GM12878 (cell line): ENCODE data around the gene TMBIM6. TPM values are rescaled to one million over a fixed set of nuclear protein-coding genes. Genes with fewer than 3 reads are reported as not detected.

Experiments used
- DPF2 ChIP-seq: fragments of 450-650 bp; IDR thresholded peaks from 2 replicates; pipeline ENCODE4 v1.6.1; 2017; ENCODE audit warnings: mild to moderate bottlenecking
- EP300 ChIP-seq, 2 experiments: fragments of 150-350 bp in 1 of 2; IDR thresholded peaks; 2 replicates each; pipeline ENCODE4 v1.6.1; 2011 to 2012; ENCODE audit warnings: low read depth in 2 of 2, low read length in 2 of 2, borderline replicate concordance in 1 of 2, improper control_type of control experiment in 1 of 2, inconsistent platforms in 1 of 2; ENCODE audit not compliant: control insufficient read depth in 1 of 2
- EZH2 ChIP-seq: IDR thresholded peaks from 2 replicates; pipeline ENCODE4 v1.6.1; 2012; ENCODE audit warnings: low read depth, mild to moderate bottlenecking, control low read depth, inconsistent platforms, low read length, borderline replicate concordance; ENCODE audit not compliant: control insufficient read depth
- HDAC6 ChIP-seq: fragments of 200-600 bp; sonication (generic); IDR thresholded peaks from one replicate; pipeline ENCODE4 v1.8.0; 2017; ENCODE audit warnings: antibody characterized with exemption; ENCODE audit not compliant: unreplicated experiment
- HDGF ChIP-seq: fragments of 450-650 bp; IDR thresholded peaks from 2 replicates; pipeline ENCODE4 v1.6.1; 2016; ENCODE audit warnings: antibody characterized with exemption
- IKZF1 ChIP-seq: fragments of 450-650 bp; conservative IDR thresholded peaks from 2 replicates; pipeline ENCODE4 v1.6.1; 2017; ENCODE audit warnings: antibody characterized with exemption, mild to moderate bottlenecking
- NFIC ChIP-seq: IDR thresholded peaks from 2 replicates; pipeline ENCODE4 v1.6.1; 2012; ENCODE audit warnings: low read depth, mild to moderate bottlenecking, inconsistent platforms, low read length, moderate library complexity
- NFXL1 ChIP-seq: fragments of 450-650 bp; IDR thresholded peaks from 2 replicates; pipeline ENCODE4 v1.6.1; 2017; ENCODE audit warnings: antibody characterized with exemption, mild to moderate bottlenecking, borderline replicate concordance
- NFYB ChIP-seq: IDR thresholded peaks from 2 replicates; pipeline ENCODE4 v1.6.1; 2011; ENCODE audit warnings: low read depth, mild to moderate bottlenecking, low read length, improper control_type of control experiment, moderate library complexity; ENCODE audit not compliant: insufficient read depth
- NR2C2 ChIP-seq: IDR thresholded peaks from 2 replicates; pipeline ENCODE4 v1.6.1; 2011; ENCODE audit warnings: borderline replicate concordance, low read depth; ENCODE audit not compliant: control insufficient read depth, insufficient read length
- NR2F1 ChIP-seq: fragments of 450-650 bp; conservative IDR thresholded peaks from 2 replicates; pipeline ENCODE4 v1.6.1; 2017; ENCODE audit warnings: mild to moderate bottlenecking
- PAX8 ChIP-seq: fragments of 450-650 bp; IDR thresholded peaks from 2 replicates; pipeline ENCODE4 v1.6.1; 2017; ENCODE audit warnings: mild to moderate bottlenecking, moderate library complexity
- POLR2AphosphoS2 ChIP-seq: IDR thresholded peaks from 2 replicates; pipeline ENCODE4 v1.6.1; 2011; ENCODE audit warnings: low read depth, mild to moderate bottlenecking, low read length, improper control_type of control experiment, moderate library complexity
- RAD21 ChIP-seq: IDR thresholded peaks from 2 replicates; pipeline ENCODE4 v1.6.1; 2011; ENCODE audit warnings: mild to moderate bottlenecking, low read depth, low read length, moderate library complexity; ENCODE audit not compliant: insufficient read depth
- RAD51 ChIP-seq: fragments of 450-650 bp; IDR thresholded peaks from 2 replicates; pipeline ENCODE4 v1.6.1; 2016; ENCODE audit warnings: moderate library complexity, mild to moderate bottlenecking, inconsistent platforms
- SMAD5 ChIP-seq: IDR thresholded peaks from 2 replicates; pipeline ENCODE4 v1.6.1; 2016; ENCODE audit warnings: antibody characterized with exemption, low read depth
- SREBF2 ChIP-seq: IDR thresholded peaks from 2 replicates; pipeline ENCODE4 v1.6.1; 2012; ENCODE audit warnings: mild to moderate bottlenecking, low read length
- TCF3 ChIP-seq: IDR thresholded peaks from 2 replicates; pipeline ENCODE4 v1.6.1; 2012; ENCODE audit warnings: low read depth, mild to moderate bottlenecking, low read length, borderline replicate concordance; ENCODE audit not compliant: insufficient read depth
- polyA plus RNA-seq, 11 experiments: library from polyadenylated mRNA; depleted of rRNA in 4 of 11; unstranded in 6 of 11; stranded (reverse) in 5 of 11; fragments of >200 nt; fragmentation: Nextera tagmentation in 4 of 11; fragmentation: Illumina TruSeq in 1 of 11; extraction: Ambion mirVana in 4 of 11; extraction: Trizol in 1 of 11; gene quantifications; 1 replicate in 1 of 11; 2 replicates in 10 of 11; pipeline versions ENCODE4 v1.2.1 to v1.2.3, GENCODE V29; 2011 to 2016; ENCODE audit warnings: inconsistent platforms in 2 of 11, missing spikeins in 2 of 11, low read depth in 1 of 11
- total RNA-seq, 4 experiments: library from RNA; depleted of rRNA in 3 of 4; stranded (reverse); fragments of >200 nt in 3 of 4; fragmentation: Illumina TruSeq in 1 of 4; extraction: Trizol in 1 of 4; gene quantifications; 2 replicates each; pipeline versions ENCODE4 v1.2.1 to v1.2.3, GENCODE V29; 2013 to 2021
- TF ChIP-seq, protein P1 (sequence below): fragments of 450-650 bp; IDR thresholded peaks from 2 replicates; pipeline ENCODE4 v1.6.1; 2018; ENCODE audit warnings: borderline replicate concordance, mild to moderate bottlenecking; ENCODE audit not compliant: partially characterized antibody
- TF ChIP-seq, protein P2 (sequence below): fragments of 450-650 bp; conservative IDR thresholded peaks from 2 replicates; pipeline ENCODE4 v1.6.1; 2017; ENCODE audit warnings: mild to moderate bottlenecking, moderate library complexity
- TF ChIP-seq, protein P3 (sequence below): IDR thresholded peaks from 2 replicates; pipeline ENCODE4 v1.6.1; 2012; ENCODE audit warnings: low read length, inconsistent platforms
- TF ChIP-seq, protein P4 (sequence below): fragments of 150-350 bp; IDR thresholded peaks from 2 replicates; pipeline ENCODE4 v1.6.1; 2014; ENCODE audit warnings: mild to moderate bottlenecking, low read depth, low read length

Gene TMBIM6
- total and polyA plus RNA-seq, 10 of the 15 experiments (the other 5 are each of a cell fraction or from before 2014, with no cell fraction given): 224 to 1,192 (median 379) TPM

DNA sequence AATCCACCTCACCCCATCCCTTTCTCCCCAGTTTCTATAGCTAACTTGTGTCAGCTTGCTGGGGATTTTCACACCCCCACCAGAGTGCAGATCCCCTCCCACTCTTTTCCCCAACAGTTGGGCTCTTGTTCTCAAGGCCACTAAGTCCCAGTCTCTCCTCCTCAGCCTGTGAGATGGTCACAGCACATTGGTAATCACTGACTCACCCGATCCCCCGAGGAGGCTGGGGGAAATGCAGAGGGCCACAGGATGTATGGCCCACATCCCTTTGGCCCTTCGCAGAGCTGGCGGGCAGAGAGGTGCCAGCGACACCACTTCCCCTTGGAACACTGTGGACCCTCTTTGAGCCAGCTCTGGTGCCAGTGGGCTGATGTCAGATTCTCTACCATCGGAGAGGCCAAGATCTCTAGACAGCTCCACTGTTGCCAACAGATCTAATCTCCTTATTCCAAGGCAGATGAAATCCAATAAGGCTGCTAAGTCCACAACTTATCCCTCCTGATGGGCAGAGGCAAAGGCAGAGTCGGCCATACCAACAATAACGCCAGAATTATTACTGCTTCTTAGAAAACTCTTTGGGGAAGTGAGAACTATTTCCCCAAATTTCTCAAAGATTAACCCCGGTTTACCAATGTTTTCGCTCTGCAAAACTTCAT, 35.8 kb upstream of the TMBIM6 start (continued):
- TF ChIP-seq, protein P1, sequence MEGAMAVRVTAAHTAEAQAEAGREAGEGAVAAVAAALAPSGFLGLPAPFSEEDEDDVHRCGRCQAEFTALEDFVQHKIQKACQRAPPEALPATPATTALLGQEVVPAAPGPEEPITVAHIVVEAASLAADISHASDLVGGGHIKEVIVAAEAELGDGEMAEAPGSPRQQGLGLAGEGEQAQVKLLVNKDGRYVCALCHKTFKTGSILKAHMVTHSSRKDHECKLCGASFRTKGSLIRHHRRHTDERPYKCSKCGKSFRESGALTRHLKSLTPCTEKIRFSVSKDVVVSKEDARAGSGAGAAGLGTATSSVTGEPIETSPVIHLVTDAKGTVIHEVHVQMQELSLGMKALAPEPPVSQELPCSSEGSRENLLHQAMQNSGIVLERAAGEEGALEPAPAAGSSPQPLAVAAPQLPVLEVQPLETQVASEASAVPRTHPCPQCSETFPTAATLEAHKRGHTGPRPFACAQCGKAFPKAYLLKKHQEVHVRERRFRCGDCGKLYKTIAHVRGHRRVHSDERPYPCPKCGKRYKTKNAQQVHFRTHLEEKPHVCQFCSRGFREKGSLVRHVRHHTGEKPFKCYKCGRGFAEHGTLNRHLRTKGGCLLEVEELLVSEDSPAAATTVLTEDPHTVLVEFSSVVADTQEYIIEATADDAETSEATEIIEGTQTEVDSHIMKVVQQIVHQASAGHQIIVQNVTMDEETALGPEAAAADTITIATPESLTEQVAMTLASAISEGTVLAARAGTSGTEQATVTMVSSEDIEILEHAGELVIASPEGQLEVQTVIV: no peak
- TF ChIP-seq NFIC (no peak), IKZF1 (peak; percentile 75; the same call in 1 of the 2 replicates), HDAC6 (no peak), RAD21 (peak; percentile 16; the same call in 1 of the 2 replicates), HDGF (peak; percentile 75), EZH2 (no peak), PAX8 (no peak), DPF2 (0 out of 2 replicates have a peak, but pooled peaks have one; percentile 41), NFYB (no peak; the same call in 1 of the 2 replicates), TCF3 (0 out of 2 replicates have a peak, but pooled peaks have one; percentile 24), RAD51 (no peak), NR2C2 (no peak), SMAD5 (peak; percentile 54; the same call in 1 of the 2 replicates), POLR2AphosphoS2 (no peak; the same call in 1 of the 2 replicates), NFXL1 (no peak), SREBF2 (no peak), EP300 (IDR thresholded peaks at IDR 0.05; ENCODE audit: borderline replicate concordance in 1 of 2, control insufficient read depth in 1 of 2, low read depth in 2 of 2, low read length in 2 of 2) (0 out of 4 replicates have a peak, but pooled peaks of 1 of the 2 experiments have one; percentile 7), NR2F1 (no peak)
- TF ChIP-seq, protein P2, sequence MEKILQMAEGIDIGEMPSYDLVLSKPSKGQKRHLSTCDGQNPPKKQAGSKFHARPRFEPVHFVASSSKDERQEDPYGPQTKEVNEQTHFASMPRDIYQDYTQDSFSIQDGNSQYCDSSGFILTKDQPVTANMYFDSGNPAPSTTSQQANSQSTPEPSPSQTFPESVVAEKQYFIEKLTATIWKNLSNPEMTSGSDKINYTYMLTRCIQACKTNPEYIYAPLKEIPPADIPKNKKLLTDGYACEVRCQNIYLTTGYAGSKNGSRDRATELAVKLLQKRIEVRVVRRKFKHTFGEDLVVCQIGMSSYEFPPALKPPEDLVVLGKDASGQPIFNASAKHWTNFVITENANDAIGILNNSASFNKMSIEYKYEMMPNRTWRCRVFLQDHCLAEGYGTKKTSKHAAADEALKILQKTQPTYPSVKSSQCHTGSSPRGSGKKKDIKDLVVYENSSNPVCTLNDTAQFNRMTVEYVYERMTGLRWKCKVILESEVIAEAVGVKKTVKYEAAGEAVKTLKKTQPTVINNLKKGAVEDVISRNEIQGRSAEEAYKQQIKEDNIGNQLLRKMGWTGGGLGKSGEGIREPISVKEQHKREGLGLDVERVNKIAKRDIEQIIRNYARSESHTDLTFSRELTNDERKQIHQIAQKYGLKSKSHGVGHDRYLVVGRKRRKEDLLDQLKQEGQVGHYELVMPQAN: no peak
- TF ChIP-seq, protein P3, sequence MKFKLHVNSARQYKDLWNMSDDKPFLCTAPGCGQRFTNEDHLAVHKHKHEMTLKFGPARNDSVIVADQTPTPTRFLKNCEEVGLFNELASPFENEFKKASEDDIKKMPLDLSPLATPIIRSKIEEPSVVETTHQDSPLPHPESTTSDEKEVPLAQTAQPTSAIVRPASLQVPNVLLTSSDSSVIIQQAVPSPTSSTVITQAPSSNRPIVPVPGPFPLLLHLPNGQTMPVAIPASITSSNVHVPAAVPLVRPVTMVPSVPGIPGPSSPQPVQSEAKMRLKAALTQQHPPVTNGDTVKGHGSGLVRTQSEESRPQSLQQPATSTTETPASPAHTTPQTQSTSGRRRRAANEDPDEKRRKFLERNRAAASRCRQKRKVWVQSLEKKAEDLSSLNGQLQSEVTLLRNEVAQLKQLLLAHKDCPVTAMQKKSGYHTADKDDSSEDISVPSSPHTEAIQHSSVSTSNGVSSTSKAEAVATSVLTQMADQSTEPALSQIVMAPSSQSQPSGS: no peak
- TF ChIP-seq, protein P4, sequence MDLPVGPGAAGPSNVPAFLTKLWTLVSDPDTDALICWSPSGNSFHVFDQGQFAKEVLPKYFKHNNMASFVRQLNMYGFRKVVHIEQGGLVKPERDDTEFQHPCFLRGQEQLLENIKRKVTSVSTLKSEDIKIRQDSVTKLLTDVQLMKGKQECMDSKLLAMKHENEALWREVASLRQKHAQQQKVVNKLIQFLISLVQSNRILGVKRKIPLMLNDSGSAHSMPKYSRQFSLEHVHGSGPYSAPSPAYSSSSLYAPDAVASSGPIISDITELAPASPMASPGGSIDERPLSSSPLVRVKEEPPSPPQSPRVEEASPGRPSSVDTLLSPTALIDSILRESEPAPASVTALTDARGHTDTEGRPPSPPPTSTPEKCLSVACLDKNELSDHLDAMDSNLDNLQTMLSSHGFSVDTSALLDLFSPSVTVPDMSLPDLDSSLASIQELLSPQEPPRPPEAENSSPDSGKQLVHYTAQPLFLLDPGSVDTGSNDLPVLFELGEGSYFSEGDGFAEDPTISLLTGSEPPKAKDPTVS: no peak
